A673 (cell line): ENCODE results near the gene STARD3.

ENCODE experiments used
- EZH2 ChIP-seq: fragments of 200-600 bp; sonication (generic); IDR thresholded peaks from 2 replicates; pipeline ENCODE4 v1.6.1; 2017; ENCODE audit warnings: borderline replicate concordance, low read depth, mild to moderate bottlenecking, mixed read lengths, antibody characterized with exemption, low read length; ENCODE audit not compliant: poor library complexity, severe bottlenecking
- TF ChIP-seq, protein P1 (sequence below): fragments of 300-800, 200-600 bp; sonication (generic); conservative IDR thresholded peaks from 2 replicates; pipeline ENCODE4 v1.5.1; 2017; ENCODE audit warnings: low read depth, mild to moderate bottlenecking, antibody characterized with exemption, low read length, moderate library complexity, mixed read lengths

DNA sequence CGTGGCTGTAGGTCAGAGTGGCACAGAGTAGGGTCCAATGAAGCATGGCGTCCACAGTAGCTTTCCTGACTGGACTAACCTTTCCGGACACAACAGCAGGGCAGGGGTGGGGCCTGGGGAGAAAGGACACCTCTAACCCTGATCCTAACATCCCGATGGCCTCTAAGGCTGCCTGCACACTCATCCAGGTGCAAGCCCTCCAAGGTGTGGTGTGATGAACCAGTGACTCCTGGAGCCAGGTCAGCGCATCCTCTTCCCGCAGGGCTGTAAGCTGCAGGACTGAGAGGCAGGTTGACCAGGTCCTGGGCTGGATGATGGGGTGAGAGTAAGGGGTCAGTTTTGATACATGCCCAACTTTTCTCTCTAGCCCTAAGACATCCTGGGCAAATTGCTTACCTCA lies 59.8 kb downstream of the STARD3 start:
- TF ChIP-seq, protein P1, sequence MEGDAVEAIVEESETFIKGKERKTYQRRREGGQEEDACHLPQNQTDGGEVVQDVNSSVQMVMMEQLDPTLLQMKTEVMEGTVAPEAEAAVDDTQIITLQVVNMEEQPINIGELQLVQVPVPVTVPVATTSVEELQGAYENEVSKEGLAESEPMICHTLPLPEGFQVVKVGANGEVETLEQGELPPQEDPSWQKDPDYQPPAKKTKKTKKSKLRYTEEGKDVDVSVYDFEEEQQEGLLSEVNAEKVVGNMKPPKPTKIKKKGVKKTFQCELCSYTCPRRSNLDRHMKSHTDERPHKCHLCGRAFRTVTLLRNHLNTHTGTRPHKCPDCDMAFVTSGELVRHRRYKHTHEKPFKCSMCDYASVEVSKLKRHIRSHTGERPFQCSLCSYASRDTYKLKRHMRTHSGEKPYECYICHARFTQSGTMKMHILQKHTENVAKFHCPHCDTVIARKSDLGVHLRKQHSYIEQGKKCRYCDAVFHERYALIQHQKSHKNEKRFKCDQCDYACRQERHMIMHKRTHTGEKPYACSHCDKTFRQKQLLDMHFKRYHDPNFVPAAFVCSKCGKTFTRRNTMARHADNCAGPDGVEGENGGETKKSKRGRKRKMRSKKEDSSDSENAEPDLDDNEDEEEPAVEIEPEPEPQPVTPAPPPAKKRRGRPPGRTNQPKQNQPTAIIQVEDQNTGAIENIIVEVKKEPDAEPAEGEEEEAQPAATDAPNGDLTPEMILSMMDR = no peak
- TF ChIP-seq EZH2 = no peak
